ENCODE data around the gene PDE4D. TPM values are rescaled to one million over a fixed set of nuclear protein-coding genes. Genes with fewer than 3 reads are reported as not detected.

PDE4D gene
- total and polyA plus RNA-seq, 4 donors = 12.8 to 167 (median 44.5) TPM

GRCh38 chr5:59483971-59484472 is 409.5 kb downstream of the PDE4D start:
- Histone ChIP-seq H3K4me3 (no peak overlapping the region), H3K36me3 (ENCODE audit: control insufficient read depth in 4 of 4, insufficient read depth in 4 of 4, low read length in 4 of 4) (no peaks in the 10 kb centered on the region), H3K27ac (ENCODE audit: low read depth in 1 of 2, low read length in 1 of 2) (no peak overlapping the region), H3K9ac (ENCODE audit: insufficient read depth in 1 of 2, low read length in 2 of 2) (no peak overlapping the region), H3K27me3 (ENCODE audit: control insufficient read depth in 3 of 3, insufficient read depth in 3 of 3, low read length in 2 of 3) (no peaks in the 10 kb centered on the region), H3K9me3 (ENCODE audit: control insufficient read depth in 4 of 4, insufficient read depth in 3 of 4, low read length in 3 of 4) (no peaks in the 10 kb centered on the region), H3K4me1 (ENCODE audit: control insufficient read depth in 5 of 5, insufficient read depth in 5 of 5, low read length in 5 of 5) (peaks cover 0 to 30% (median 7%) of the 10 kb centered on the region in 5 donors)
- ATAC-seq (ENCODE audit: insufficient read depth, low FRiP score) (no peak), DNase-seq (no peak)
- TF ChIP-seq CTCF (IDR thresholded peaks at IDR 0.05; ENCODE audit: control extremely low read depth, extremely low read depth) = no peak

- Histone ChIP-seq H3K4me3 (no peak overlapping the region), H3K9ac (ENCODE audit: insufficient read depth in 1 of 2, low read length in 2 of 2) (no peak overlapping the region), H3K36me3 (ENCODE audit: control insufficient read depth in 4 of 4, insufficient read depth in 4 of 4, low read length in 4 of 4) (no peaks in the 10 kb centered on the region), H3K27ac (ENCODE audit: low read depth in 1 of 2, low read length in 1 of 2) (no peak overlapping the region), H3K9me3 (ENCODE audit: control insufficient read depth in 4 of 4, insufficient read depth in 3 of 4, low read length in 3 of 4) (no peaks in the 10 kb centered on the region), H3K27me3 (ENCODE audit: control insufficient read depth in 3 of 3, insufficient read depth in 3 of 3, low read length in 2 of 3) (no peaks in the 10 kb centered on the region), H3K4me1 (ENCODE audit: control insufficient read depth in 5 of 5, insufficient read depth in 5 of 5, low read length in 5 of 5) (peaks cover 0 to 2% (median 0%) of the 10 kb centered on the region in 5 donors)
- TF ChIP-seq CTCF (IDR thresholded peaks at IDR 0.05; ENCODE audit: control extremely low read depth, extremely low read depth) = no peak
- DNase-seq (no peak), ATAC-seq (ENCODE audit: insufficient read depth, low FRiP score) (no peak)
- WGBS, 2 donors = 42 to 47% methylated on average over 2 of the region's 2 CpGs
Measured at GRCh38 chr5:59479086-59479485, 414.4 kb downstream of the PDE4D start.

GRCh38 chr5:59474324-59474723 is 419.2 kb downstream of the PDE4D start:
- H3K27me3 ChIP-seq (ENCODE audit: control insufficient read depth in 3 of 3, insufficient read depth in 3 of 3, low read length in 2 of 3) = no peaks in the 10 kb centered on the region
- H3K4me3 ChIP-seq = no peak overlapping the region
- H3K27ac ChIP-seq (ENCODE audit: low read depth in 1 of 2, low read length in 1 of 2) = no peak overlapping the region
- H3K9me3 ChIP-seq (ENCODE audit: control insufficient read depth in 4 of 4, insufficient read depth in 3 of 4, low read length in 3 of 4) = no peaks in the 10 kb centered on the region
- 87 to 94% methylated on average over 1 of the region's 1 CpG for WGBS, 2 donors
- no peaks in the 10 kb centered on the region for H3K36me3 ChIP-seq (ENCODE audit: control insufficient read depth in 4 of 4, insufficient read depth in 4 of 4, low read length in 4 of 4)
- ATAC-seq (ENCODE audit: insufficient read depth, low FRiP score) (no peak), DNase-seq (no peak)
- H3K9ac ChIP-seq (ENCODE audit: insufficient read depth in 1 of 2, low read length in 2 of 2) = no peak overlapping the region
- TF ChIP-seq CTCF (IDR thresholded peaks at IDR 0.05; ENCODE audit: control extremely low read depth, extremely low read depth) = no peak
- H3K4me1 ChIP-seq (ENCODE audit: control insufficient read depth in 5 of 5, insufficient read depth in 5 of 5, low read length in 5 of 5) = no peaks in the 10 kb centered on the region

GRCh38 chr5:59473611-59474010 is 419.9 kb downstream of the PDE4D start:
- no peaks in the 10 kb centered on the region for H3K4me1 ChIP-seq (ENCODE audit: control insufficient read depth in 5 of 5, insufficient read depth in 5 of 5, low read length in 5 of 5)
- H3K36me3 ChIP-seq (ENCODE audit: control insufficient read depth in 4 of 4, insufficient read depth in 4 of 4, low read length in 4 of 4) = no peaks in the 10 kb centered on the region
- no peaks in the 10 kb centered on the region for H3K9me3 ChIP-seq (ENCODE audit: control insufficient read depth in 4 of 4, insufficient read depth in 3 of 4, low read length in 3 of 4)
- H3K27me3 ChIP-seq (ENCODE audit: control insufficient read depth in 3 of 3, insufficient read depth in 3 of 3, low read length in 2 of 3) = no peaks in the 10 kb centered on the region
- no peak for TF ChIP-seq CTCF (IDR thresholded peaks at IDR 0.05; ENCODE audit: control extremely low read depth, extremely low read depth)
- no peak overlapping the region for H3K4me3 ChIP-seq
- H3K27ac ChIP-seq (ENCODE audit: low read depth in 1 of 2, low read length in 1 of 2) = no peak overlapping the region
- no peak overlapping the region for H3K9ac ChIP-seq (ENCODE audit: insufficient read depth in 1 of 2, low read length in 2 of 2)
- no peak for ATAC-seq (ENCODE audit: insufficient read depth, low FRiP score)
- DNase-seq = no peak

Measured in lung (tissue), 12 donors.